ENCODE measurements around the gene KCNE4. TPM values are rescaled to one million over a fixed set of nuclear protein-coding genes. Genes with fewer than 3 reads are reported as not detected.

KCNE4 gene
- total RNA-seq, 2 experiments from 2014 or later: not detected

Other genes starting within 250 kb of the KCNE4 start
- 10 to 100 TPM; 47.7 to 50.9 TPM for gene ACSL3, start 191.2 kb upstream of the KCNE4 start, total RNA-seq

Measured in activated naive CD8-positive, alpha-beta T cell treated with anti-CD3 and anti-CD28 coated beads, Interleukin-2, amount 10 ng/mL, durations not matched to agents 7 days and 5 days (primary cell).